AG04450 (cell line): ENCODE results near the gene SEMA3B. TPM values are rescaled to one million over a fixed set of nuclear protein-coding genes. Genes with fewer than 3 reads are reported as not detected.

ENCODE experiments used
- CTCF ChIA-PET: fragments of 300-600, 350-600 bp; formaldehyde crosslinking; extraction: SDS; loops from one replicate; lab custom pipeline; 2022; ENCODE audit warnings: antibody characterized with exemption, inconsistent platforms; lab: Charles Lee
- POLR2A ChIA-PET: fragments of 350-600 bp; formaldehyde crosslinking; extraction: SDS; loops from one replicate; lab custom pipeline; 2021; ENCODE audit warnings: antibody characterized with exemption, inconsistent platforms; lab: Yijun Ruan, JAX
- DNase-seq: peaks from one replicate; pipeline ENCODE4 v3.0.0-alpha.2; 2011; ENCODE audit warnings: low read depth, low spot score
- H3K27ac ChIP-seq: one replicate; pipeline ENCODE4 v1.5.1; 2012; ENCODE audit warnings: low read depth, low read length, control low read depth
- H3K27me3 ChIP-seq: one replicate; pipeline ENCODE4 v1.6.0; 2012; ENCODE audit warnings: low read length; ENCODE audit not compliant: control insufficient read depth, insufficient read depth
- H3K4me3 ChIP-seq: 2 replicates; pipeline ENCODE4 v1.5.1; 2011; ENCODE audit warnings: mild to moderate bottlenecking, low read depth, low read length, control low read depth
- H3K9me3 ChIP-seq: 2 replicates; pipeline ENCODE4 v1.5.1; 2012; ENCODE audit warnings: low read length; ENCODE audit not compliant: control insufficient read depth, insufficient read depth
- CTCF ChIP-seq: IDR thresholded peaks from 2 replicates; pipeline ENCODE4 v1.5.1; 2011; ENCODE audit warnings: low read depth, low read length, control low read depth, inconsistent platforms
- polyA plus RNA-seq: library from polyadenylated mRNA; depleted of rRNA; stranded (reverse); fragments of >200 nt; gene quantifications from 2 replicates; pipeline ENCODE4 v1.2.3, GENCODE V29; 2011

SEMA3B gene
- polyA plus RNA-seq, 1 experiment: 22.0 TPM

- Histone ChIP-seq H3K9me3 (peaks cover 3% of the 10 kb centered on the region), H3K27me3 (no peaks in the 10 kb centered on the region), H3K27ac (no peak overlapping the region), H3K4me3 (no peak overlapping the region)
- ChIA-PET POLR2A (interaction anchor here (0.8 kb wide), 1 partner anchor 14 kb away, joined by 4 read pairs; the partner anchor contains the start of gene TUSC2), CTCF (no interaction called here)
- TF ChIP-seq CTCF: no peak
- no peak for DNase-seq
Observed at GRCh38 chr3:50314342-50314741, 45.4 kb downstream of the SEMA3B start.

- no peak for TF ChIP-seq CTCF
- Histone ChIP-seq H3K9me3 (no peaks in the 10 kb centered on the region; the same call in 1 of the 2 replicates), H3K4me3 (no peak overlapping the region), H3K27ac (no peak overlapping the region), H3K27me3 (no peaks in the 10 kb centered on the region)
- CTCF ChIA-PET: interaction anchor here (0.7 kb wide), 1 partner anchor 10 kb away, joined by 5 read pairs; no protein-coding TSS in a partner anchor
- POLR2A ChIA-PET: interaction anchor here (0.8 to 0.9 kb wide), 2 partner anchors 13 to 15 kb away, joined by 4 read pairs; partner anchors contain the start of genes HYAL3, NAA80 and TUSC2
- DNase-seq: no peak
Observed at GRCh38 chr3:50314816-50315215, 45.9 kb downstream of the SEMA3B start.

GRCh38 chr3:50316657-50317242 lies 47.8 kb downstream of the SEMA3B start:
- no peak for TF ChIP-seq CTCF
- H3K27ac ChIP-seq: no peak overlapping the region
- DNase-seq: no peak
- H3K27me3 ChIP-seq: no peaks in the 10 kb centered on the region
- ChIA-PET POLR2A (no interaction called here), CTCF (no interaction called here)
- no peak overlapping the region for H3K4me3 ChIP-seq
- H3K9me3 ChIP-seq: no peaks in the 10 kb centered on the region; the same call in 1 of the 2 replicates

GRCh38 chr3:50317300-50317699 lies 48.4 kb downstream of the SEMA3B start:
- TF ChIP-seq CTCF: no peak
- no peaks in the 10 kb centered on the region for H3K27me3 ChIP-seq
- ChIA-PET POLR2A (no interaction called here), CTCF (no interaction called here)
- H3K4me3 ChIP-seq: no peak overlapping the region
- no peaks in the 10 kb centered on the region; the same call in 1 of the 2 replicates for H3K9me3 ChIP-seq
- no peak for DNase-seq
- H3K27ac ChIP-seq: no peak overlapping the region

- H3K27me3 ChIP-seq: no peaks in the 10 kb centered on the region
- ChIA-PET CTCF (no interaction called here), POLR2A (no interaction called here)
- no peak for DNase-seq
- no peak overlapping the region for H3K4me3 ChIP-seq
- H3K27ac ChIP-seq: no peak overlapping the region
- H3K9me3 ChIP-seq: no peaks in the 10 kb centered on the region; the same call in 1 of the 2 replicates
- TF ChIP-seq CTCF: no peak
Observed at GRCh38 chr3:50318163-50318562, 49.2 kb downstream of the SEMA3B start.
